GM18505 (cell line): ENCODE data around the gene PDZD7.

Experiments used
- ATAC-seq: cut with Tn5 transposase; IDR thresholded peaks from one replicate; pipeline ENCODE4 v1.9.1; 2021; ENCODE audit not compliant: unreplicated experiment
- POLR2A ChIP-seq: IDR thresholded peaks from 4 replicates; pipeline ENCODE4 v1.6.1; 2011; ENCODE audit warnings: borderline replicate concordance; ENCODE audit not compliant: insufficient read depth, insufficient read length; ENCODE audit errors: extremely low read depth

The PDZD7 gene

DNA sequence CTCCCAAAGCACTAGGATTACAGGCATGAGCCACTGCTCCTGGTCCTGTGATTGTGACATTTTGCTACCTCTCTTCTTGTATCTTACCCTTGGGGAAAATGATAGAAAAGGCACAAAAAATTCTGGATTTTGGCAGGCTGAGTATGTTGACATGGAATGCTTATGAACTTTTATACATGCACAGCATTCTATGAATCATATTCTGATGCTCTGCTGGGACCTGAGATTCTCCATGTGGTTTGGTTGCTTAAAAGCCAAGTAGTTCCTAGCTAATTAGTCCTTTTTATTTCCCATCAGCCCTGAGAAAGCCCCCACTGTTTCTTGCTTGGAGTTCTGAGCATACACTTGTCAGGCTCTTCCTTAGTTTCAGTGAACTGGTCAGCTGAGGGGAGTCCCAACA, 22.6 kb upstream of the PDZD7 start:
- ATAC-seq = no peak

DNA sequence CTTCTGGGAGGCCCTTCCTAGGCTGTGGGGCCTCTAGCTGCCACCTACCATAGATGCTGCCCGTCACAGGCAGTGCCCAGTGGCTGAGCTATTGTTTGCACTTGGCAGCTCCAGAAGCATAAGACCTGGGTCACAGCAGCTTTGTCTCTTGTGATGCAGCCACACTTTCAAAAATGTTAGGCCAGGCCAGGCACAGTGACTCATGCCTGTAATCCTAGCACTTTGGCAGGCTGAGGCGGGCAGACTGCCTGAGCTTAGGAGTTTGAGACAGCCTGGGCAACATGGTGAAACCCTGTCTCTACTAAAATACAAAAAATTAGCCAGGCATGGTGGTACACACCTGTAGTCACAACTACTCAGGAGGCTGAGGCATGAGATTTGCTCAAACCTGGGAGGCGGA, 21.4 kb upstream of the PDZD7 start:
- TF ChIP-seq POLR2A = no peak
- no peak for ATAC-seq

More for the DNA sequence above, 22.6 kb upstream of the PDZD7 start:
- no peak for TF ChIP-seq POLR2A

DNA sequence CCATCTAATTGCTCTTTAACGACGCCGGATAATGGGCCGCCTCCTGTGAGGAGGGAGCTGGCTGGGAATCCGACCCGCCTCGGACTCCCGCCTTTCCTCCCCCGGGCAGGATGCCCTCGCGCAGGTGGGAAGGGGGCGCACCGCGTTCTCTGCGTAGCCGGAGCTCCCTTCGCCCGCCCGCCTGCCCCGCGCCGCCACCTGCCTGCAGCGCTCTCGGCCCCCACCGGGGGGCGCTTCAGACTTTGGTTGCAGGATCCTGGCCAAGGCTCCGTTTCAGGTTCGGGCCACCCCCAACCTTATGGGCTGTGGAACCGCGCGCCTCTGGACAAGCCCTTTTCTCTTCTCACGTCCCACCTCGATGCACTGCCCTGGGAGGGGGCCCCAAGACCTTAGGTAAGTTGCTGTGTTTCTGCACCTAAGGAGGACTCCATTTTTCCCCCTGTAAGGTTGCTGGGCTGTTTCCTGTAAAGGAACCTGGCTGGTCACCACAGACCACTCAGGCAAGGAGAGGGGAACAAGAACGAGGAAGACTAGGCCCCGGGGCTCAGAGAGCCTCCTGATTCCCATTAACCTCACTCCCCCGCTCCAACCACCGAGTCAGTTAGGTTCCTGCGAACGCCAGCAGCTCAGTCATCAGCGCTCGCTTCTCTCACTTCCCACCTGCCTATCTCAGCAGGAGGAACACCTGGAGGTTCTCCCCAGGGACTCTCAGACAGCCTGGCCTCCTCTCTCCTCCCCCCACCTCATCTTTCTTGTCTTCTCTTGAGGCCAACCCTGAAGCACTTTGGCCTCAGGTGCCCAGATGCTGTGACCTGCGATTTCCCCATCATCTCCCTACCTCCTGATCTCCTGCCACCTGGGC, 19.5 kb upstream of the PDZD7 start:
- no peak for ATAC-seq
- TF ChIP-seq POLR2A = no peak

DNA sequence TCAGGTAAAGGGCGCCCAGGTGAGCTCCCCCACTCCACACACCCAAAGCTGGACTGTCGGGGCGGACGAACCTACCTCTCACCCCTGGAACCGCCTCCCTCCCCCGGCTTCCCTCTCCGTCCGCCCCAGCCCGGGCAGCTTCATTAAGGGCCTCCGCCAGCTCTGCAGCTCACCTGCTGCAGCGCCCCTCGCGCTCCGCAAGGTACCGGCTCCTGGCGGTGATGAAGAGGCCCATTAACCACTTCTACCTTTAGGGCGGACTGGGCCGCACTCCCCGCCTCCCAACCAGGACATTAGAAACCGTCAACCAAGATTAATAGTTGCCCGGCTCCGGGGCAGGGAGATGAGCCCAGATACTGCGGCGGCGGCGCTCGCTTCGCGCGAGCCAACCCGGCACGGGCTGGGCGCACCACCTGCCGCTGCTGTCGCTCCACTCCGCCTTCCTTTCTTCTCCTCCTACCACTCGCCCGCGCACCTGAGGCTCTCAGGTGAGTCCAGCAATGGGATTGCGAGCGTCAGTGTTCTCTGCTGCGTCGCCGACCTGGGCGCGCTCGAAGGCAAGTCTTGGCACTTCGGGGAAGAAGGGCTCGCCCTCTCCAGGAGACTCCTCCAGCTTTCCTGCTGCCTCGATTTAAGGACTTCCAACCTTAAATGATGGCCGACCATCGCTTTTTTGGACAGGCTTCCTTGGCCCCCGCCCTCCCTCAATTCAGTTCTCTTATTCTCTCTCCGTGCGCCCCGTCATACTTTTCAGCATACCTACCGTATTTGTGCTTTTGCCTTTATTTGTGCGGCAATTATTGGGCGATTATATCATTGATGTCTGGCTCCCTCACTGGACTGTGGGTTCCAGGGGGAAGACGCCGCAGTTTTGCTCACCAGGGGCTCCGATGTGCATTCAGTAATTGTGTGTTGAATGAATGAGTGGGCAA, 17.3 kb upstream of the PDZD7 start:
- ATAC-seq = no peak
- TF ChIP-seq POLR2A = no peak

DNA sequence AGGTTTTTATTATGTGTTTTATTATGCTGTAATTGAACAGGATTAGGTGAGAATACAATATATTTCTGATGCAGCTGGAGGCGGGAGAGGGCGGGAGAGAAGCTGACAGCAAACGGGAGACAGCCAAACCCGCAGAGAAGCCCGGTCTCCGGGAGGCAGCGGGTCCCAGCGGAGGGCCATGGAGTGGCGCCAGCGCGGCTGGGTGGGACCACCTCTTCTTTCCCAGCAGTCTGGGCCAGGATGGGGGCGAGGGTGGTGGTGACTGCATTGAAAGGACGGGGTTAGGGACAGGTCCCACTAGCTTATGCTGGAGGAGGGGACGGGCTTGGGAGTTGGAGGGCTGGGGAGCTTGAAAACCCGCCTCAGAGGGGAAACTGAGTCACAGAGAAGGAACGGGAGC, 16.3 kb upstream of the PDZD7 start:
- TF ChIP-seq POLR2A = no peak
- ATAC-seq = no peak

DNA sequence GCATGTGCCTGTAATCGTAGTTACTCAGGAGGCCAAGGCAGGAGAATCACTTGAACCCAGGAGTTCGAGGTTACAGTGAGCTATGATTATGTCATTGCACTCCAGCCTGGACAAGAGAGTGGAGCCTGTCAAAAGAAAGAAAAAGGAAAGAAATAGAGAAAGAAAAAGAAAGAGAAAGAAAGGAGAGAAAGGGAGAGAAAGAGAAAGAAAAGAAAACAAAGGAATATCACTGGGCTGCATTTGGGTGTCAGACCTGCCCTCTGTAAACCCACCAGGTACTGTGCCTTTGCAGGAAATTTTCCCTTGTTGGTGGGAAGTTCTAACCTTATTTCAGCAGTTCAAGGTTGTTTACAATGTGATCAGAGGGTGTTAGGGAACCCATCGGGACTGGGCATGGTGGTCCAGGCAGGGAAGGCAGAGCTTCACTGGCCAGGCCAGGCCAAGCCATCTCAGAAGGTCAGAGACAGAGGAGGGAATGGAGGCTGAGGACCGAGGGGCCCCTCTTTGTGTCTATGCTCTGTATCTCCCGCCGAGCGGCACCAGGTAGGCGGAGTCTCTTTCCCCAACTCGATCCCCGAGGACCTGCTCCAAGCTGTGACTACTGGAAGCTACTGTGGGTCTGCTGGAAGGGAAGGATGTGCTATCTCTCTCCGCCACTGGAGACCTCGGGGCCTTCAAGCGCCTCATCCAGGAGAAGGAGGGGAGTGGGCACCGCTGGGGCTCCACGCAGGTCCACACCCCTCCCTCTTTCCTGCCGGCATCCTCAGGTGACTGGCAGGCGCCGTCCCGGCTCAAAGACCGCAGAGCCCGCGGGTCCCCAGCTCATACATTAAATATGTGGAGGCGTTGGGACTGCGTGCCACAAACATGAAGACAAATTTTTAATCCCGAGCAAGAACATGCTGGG, 15.7 kb upstream of the PDZD7 start:
- TF ChIP-seq POLR2A = no peak
- no peak for ATAC-seq

DNA sequence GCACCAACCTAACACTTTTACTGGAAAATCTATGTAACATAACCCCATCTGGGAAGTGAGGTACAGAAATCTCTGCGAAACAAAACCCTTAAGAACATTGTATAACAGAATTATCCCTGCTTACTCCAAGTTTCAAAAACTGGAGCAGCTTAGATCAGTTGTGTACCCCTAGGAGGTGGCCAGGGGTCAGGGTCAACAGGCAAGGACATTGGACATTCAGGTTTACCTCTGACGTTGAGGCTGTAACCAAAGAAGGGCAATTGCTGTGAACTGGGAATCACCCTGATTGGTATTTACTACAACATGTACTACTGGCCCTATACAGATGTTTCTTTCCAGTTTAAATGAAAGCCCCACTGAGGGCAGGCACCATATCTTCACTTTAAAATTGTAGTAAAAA, 13.2 kb upstream of the PDZD7 start:
- TF ChIP-seq POLR2A = no peak
- no peak for ATAC-seq

DNA sequence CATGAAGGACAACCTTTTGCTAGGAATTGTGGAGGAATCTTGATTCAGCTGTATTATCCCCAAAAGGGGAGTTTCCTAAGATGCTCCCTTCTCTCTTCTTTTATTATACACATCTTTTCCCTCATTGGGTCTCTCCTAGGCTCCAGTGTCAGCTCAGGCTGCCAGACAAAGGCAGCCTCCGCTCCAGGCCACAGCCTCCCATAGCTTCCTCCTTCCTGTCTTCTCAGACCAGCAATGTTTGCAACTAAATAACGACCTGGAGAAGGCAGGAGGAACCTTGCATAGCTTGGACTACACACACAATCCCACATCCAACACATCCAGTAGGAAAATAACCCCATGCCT, 12.4 kb upstream of the PDZD7 start:
- no peak for ATAC-seq
- no peak for TF ChIP-seq POLR2A

DNA sequence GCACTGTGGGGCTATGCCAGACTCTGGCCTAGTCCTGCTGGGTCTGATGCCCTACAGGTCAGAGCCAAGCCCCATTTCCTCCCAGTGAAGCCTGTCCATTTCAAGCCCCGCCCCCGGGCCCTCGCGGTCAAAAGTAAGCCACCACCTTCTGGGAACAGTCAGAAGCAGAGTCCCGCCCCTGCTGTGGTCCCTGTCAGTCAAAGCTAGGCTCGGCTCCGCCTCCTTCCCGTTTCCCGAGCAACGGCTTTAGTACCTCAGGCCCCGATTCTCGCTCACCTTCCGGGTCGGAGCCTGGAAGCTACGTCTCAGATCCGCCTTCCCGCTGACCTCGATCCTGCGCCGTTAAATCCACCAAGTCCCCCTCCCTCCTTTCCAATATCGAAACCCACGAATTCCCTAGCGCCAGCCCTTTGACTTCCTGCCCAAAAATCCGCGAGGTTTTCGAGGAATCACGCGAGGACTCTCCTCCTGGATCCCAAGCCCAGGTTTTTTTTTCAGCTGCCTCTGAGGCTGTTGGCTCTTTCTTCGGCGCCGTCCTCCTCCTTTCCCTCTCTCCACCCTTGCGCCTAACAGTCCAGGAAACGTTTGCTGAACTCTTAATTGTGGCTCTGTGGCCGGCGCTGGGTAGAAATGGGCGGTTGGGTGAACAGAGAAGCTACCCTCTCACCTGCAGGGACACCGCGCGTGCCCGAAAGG, 11.9 kb upstream of the PDZD7 start:
- TF ChIP-seq POLR2A = peak; percentile 78
- ATAC-seq = peak; percentile 84

DNA sequence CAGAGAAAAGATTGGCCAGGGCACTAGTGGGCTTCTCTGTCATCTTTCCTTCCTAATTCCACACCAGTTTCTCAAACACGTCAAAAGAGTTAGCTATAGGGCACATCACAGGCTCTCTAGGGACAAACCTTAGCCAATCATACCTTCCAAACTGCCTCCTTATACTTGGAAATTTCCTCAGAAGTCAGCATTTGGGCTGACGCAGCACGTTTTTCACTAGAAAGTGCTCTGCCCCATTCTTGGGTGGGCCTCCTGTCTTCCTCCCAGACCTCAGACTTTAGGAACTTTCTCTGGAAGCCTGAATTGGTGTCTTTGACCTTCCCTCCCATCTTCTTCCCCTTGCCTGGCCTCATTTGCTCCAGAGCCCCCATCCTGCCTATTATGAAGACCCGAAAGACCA, 11.2 kb upstream of the PDZD7 start:
- ATAC-seq = no peak
- no peak for TF ChIP-seq POLR2A

DNA sequence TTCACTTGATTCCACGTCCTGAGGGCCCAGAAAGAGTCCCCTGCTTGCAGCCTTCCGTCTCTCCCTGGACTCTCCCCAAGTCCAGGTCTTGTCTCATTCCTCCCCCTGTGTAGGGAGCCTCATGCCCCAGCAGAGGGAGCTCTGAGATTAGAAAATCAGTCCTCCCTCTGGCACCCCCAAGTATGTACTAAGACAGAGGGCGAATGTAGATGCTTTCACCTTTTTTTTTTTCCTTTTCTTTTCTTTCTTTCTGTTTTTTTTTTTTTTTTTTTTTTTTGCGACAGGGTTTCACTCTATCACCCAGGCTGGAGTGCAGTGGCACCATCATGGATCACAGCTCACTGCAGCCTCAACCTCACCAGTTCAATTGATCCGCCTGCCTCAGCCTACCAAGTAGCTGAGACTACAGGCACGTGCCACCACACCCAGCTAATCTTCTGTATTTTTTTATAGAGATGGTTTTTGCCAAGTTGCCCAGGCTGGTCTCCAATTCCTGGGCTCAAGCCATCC, 10.4 kb upstream of the PDZD7 start:
- no peak for TF ChIP-seq POLR2A
- peak; percentile 57 for ATAC-seq

DNA sequence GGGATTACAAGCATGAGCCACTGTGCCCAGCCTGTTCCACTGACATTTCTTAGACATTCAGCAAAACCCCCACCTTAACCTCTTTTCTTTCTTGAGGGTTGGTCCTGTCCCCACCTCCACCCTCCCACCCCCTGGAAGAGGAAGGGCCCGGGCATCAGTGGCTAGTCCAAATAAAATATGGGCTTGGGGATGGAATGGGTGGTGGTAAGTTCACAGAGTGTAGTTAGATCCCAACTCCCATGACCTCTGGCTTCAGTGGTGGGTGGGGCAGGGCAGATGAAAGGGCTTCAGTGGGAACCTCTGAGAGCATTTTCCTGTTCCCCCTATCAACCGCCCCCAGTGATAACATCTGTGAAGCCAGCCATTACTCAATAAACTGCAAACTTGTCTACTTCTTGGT, 9.9 kb upstream of the PDZD7 start:
- no peak for ATAC-seq
- TF ChIP-seq POLR2A = no peak
